Mesenteric fat pad (tissue), 1 donor: Measurements from ENCODE around the gene OTOS. TPM values are rescaled to one million over a fixed set of nuclear protein-coding genes. Genes with fewer than 3 reads are reported as not detected.

Experiments used
- DNase-seq: peaks from one replicate; pipeline ENCODE4 v3.0.0-alpha.2; 2020; ENCODE audit warnings: low spot score
- total RNA-seq: library from RNA; stranded (reverse); fragmentation: NEBNext Ultra II Directional; extraction: Animal tissue kit (Norgen Biotek cat#: 25700); gene quantifications from one replicate; pipeline ENCODE4 v1.2.1, GENCODE V29; 2021
- donor health status: DM: yes; HTN: yes; CAD: no.

The OTOS gene
- total RNA-seq, 1 donor from 2014 or later = not detected

DNA sequence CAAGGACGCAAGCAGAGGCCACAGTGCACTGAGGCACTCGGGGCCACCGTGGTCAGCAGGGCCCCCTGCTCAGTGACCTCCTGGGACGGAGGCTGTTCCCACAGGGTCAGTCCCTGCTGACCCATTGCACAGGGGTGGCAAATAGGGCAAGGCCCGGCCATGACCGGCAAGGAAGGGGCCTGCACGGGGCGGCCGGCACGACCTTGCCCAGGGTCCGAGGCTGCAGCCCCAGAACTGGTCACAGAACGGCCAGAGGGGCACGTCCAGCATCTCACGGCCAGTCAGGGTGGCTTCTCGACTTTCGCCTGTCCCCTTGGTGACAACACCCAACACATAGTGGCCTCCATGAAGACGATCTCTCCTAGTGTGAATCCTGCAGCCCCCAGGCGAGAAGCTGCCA lies 27.6 kb upstream of the OTOS start:
- no peak for DNase-seq

DNA sequence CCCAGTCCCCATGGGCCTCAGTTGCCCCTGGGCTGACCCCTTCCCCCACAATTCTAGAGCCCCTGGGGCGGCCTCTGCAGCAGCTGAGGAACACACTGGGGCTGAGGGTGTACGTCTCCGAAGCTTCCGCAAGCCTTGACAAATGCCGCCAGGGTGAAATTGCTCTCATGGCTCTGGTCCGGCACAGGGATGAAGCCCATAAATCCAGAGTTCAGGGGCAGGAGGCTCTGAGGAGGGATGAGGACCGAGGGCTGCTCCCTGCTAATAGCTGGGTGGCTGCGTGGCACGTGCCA lies 27.1 kb upstream of the OTOS start:
- no peak for DNase-seq

GRCh38 chr2:240166761-240167587 lies 26.5 kb upstream of the OTOS start:
- no peak for DNase-seq

- no peak for DNase-seq
Measured at GRCh38 chr2:240166191-240166590, 25.7 kb upstream of the OTOS start.

DNA sequence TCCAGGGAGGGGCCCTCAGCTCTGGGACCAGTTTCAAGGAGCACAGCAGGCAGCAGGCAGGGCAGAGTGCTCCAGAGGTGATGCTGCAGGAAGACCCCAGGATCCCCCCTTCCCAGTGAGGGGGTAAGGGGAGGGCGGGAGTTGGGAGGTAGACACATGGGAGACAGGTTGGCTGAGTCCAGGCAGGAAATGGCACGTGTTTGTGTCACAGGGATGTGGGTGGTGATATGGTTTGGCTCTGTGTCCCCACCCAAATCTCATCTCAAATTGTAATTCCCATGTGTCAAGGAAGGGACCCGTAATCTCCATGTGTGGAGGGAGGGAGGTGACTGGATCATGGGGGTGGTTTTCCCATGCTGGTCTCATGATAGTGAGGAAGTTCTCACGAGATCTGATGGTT lies 25.2 kb upstream of the OTOS start:
- DNase-seq = no peak

GRCh38 chr2:240165034-240165433 lies 24.6 kb upstream of the OTOS start:
- no peak for DNase-seq

DNA sequence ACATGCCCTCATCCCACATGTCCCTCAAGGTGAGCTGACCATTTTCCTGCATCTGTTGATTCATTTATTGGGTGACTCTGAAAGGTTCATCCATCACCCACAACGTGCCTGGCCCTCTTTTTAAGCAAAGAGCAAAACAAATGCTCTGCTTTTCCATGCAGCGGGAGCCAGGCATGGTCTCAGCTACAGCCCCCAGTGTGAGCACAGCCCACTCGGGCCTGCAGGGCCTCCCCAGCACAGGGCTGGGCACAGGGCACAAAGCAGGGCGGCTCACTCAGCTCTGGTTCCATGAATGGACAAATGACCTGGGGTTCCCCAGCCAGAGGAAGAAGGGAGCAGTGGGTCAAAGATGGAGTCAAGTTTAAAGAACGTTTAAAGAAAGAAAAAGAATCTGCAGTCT lies 24.1 kb upstream of the OTOS start:
- DNase-seq = no peak

- DNase-seq = no peak
Measured at GRCh38 chr2:240163844-240164574, 23.6 kb upstream of the OTOS start.

DNA sequence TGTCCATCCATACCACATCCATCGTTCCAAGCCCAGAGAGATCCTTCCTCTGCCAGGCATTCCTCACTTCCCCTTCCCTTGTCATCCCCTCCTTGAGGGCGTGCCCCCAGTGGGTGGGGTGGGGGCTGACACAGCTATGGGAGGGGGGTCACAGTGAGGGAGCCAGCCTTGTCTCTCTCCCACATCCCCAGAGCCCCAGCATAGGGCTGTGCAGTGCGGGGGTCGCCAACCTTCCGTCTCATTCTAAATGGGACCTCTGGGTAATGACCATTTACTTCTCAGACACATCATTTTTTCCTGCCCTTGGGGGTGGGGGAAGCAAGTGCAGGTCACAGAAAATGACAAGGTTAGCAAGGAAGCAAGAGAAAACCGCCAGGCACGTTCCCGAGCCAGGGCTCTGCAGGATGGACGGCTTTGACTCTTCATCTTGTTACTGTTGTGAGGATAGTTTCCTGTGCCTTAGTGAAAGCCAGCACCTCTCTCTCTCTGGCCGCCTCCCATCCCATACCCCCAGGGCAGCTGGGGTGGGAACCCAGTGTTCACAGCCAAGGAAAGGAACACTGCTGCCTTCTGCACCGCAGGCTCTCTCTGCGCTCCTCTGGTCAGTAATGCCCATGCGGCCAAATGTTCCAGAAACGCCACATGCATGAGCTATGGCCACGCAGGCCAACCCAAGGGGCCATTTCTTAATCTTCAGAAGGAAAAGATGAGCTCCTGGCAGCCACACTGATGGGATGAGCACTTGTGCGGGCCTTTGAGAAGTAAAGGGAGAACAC lies 22.7 kb upstream of the OTOS start:
- no peak for DNase-seq

GRCh38 chr2:240162531-240162930 lies 22.1 kb upstream of the OTOS start:
- no peak for DNase-seq

- DNase-seq = no peak
Measured at GRCh38 chr2:240162032-240162431, 21.6 kb upstream of the OTOS start.

DNA sequence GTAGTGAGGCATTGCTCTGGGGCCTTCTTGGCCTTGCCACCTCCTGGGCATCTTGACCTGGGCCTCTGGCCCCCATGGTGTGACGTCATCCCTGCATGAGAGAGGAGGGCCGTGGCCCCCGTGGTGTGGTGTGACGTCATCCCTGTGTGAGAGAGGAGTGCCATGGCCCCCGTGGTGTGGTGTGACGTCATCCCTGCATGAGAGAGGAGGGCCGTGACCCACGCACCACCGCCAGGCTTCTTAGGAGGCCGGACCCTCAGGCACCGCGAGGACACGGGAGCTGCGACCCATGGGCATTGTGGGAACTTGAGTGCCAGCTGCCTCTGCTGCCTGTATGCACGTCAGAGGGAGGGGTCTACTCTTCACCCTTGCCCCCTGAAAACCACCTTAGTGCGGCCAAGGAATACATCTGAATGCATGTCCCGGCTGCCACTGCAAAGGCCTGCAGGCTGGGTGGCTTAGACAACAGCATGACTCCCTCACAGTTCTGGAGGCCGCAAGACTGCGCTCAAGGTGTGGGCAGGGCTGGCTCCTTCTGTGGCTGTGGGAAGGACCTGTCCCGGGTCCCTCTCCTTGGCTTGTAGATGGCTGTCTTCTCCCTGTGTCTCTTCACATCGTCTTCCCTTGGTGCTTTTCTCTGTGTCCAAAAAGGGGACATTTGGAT lies 20.8 kb upstream of the OTOS start:
- no peak for DNase-seq

GRCh38 chr2:240160291-240161086 lies 20.0 kb upstream of the OTOS start:
- no peak for DNase-seq

DNA sequence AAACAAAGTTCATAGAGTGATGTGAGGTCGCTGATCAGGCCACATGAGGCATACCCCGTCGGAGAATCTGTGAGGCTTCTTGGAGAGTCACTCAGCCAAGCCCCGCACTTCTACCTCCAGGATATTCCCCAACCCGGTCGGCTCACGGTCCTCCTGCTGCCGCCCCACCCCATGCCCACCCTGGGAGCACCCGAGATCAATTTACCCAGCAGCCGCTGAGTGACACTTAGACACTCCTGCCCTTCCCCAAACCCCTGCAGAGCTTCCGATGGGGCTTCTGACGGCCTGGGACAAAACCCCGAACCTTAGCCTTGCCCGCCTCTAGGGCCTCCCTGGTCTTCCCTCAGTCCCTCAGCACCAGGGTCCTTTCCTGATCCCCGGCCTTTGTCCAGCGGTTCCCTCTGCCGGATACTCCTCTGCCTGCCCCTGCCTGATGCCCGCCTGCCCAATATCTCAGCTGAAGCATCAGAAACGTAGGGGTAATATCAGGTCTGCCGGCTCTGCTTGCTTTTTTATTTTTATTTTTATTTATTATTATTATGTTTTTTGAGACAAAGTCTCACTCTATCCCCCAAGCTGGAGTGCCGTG lies 18.9 kb upstream of the OTOS start:
- DNase-seq = no peak

DNA sequence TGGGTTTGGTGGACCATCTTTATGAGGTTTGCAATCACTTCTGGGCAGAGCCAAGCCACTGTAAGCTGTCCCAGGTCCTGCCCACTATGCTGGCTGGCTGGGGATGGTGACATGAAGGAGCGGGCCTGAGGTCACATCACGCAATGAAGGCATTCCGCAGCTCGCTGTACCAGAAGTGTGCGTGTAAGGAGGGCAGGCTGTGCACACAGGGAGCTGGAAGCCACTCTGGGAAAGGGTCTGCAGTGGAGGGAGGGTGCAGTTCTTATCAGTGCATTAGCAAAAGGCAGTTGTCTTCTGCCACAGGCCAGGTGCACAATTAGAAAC lies 16.7 kb upstream of the OTOS start:
- DNase-seq = no peak

GRCh38 chr2:240156435-240157146 lies 16.1 kb upstream of the OTOS start:
- DNase-seq = no peak

- no peak for DNase-seq
Measured at GRCh38 chr2:240155745-240156390, 15.4 kb upstream of the OTOS start.

GRCh38 chr2:240155048-240155744 lies 14.7 kb upstream of the OTOS start:
- DNase-seq = no peak

GRCh38 chr2:240154606-240155005 lies 14.1 kb upstream of the OTOS start:
- no peak for DNase-seq
